Glomerular visceral epithelial cell (primary cell): Measurements from ENCODE around the gene XYLT2.
"Not testable (repeated sequence)": the region's sequence is repeated elsewhere in the genome, so short reads cannot be mapped to it uniquely, and the experiment has no call there.

Experiments used
- DNase-seq: peaks from one replicate; pipeline ENCODE4 v3.0.0-alpha.2; 2016; ENCODE audit errors: extremely low spot score

XYLT2 gene

GRCh38 chr17:50345432-50346312 is at the start of gene XYLT2:
TSS of gene XYLT2 (plus strand) at chr17:50346126. CDS start at chr17:50346141, 15 bp downstream.
- DNase-seq = peak; percentile 91

GRCh38 chr17:50297407-50297865 is 48.5 kb upstream of the XYLT2 start:
- peak; percentile 83 for DNase-seq

GRCh38 chr17:50298018-50298417 is 47.9 kb upstream of the XYLT2 start:
- no peak for DNase-seq

- DNase-seq = no peak
Observed at GRCh38 chr17:50299776-50300175, 46.1 kb upstream of the XYLT2 start.

GRCh38 chr17:50300824-50301223 is 45.1 kb upstream of the XYLT2 start:
- not testable (repeated sequence) for DNase-seq

GRCh38 chr17:50301891-50302584 is 43.9 kb upstream of the XYLT2 start:
- no peak for DNase-seq

GRCh38 chr17:50303051-50303450 is 42.9 kb upstream of the XYLT2 start:
- DNase-seq = no peak

GRCh38 chr17:50303596-50303995 is 42.3 kb upstream of the XYLT2 start:
- no peak for DNase-seq

GRCh38 chr17:50304781-50305404 is 41.0 kb upstream of the XYLT2 start:
- DNase-seq = no peak

GRCh38 chr17:50307654-50308053 is 38.3 kb upstream of the XYLT2 start:
- DNase-seq = no peak

- DNase-seq = no peak
Observed at GRCh38 chr17:50308666-50309065, 37.3 kb upstream of the XYLT2 start.

- DNase-seq = no peak
Observed at GRCh38 chr17:50310455-50311111, 35.3 kb upstream of the XYLT2 start.

GRCh38 chr17:50311112-50311460 is 34.8 kb upstream of the XYLT2 start:
- no peak for DNase-seq

GRCh38 chr17:50311483-50311882 is 34.4 kb upstream of the XYLT2 start:
- no peak for DNase-seq

- DNase-seq = no peak
Observed at GRCh38 chr17:50312308-50312707, 33.6 kb upstream of the XYLT2 start.

- no peak for DNase-seq
Observed at GRCh38 chr17:50314456-50315011, 31.4 kb upstream of the XYLT2 start.

GRCh38 chr17:50316016-50316587 is 29.8 kb upstream of the XYLT2 start:
- peak; percentile 8 for DNase-seq

GRCh38 chr17:50316660-50317059 is 29.3 kb upstream of the XYLT2 start:
- not testable (repeated sequence) for DNase-seq

- no peak for DNase-seq
Observed at GRCh38 chr17:50317121-50317520, 28.8 kb upstream of the XYLT2 start.

- peak; percentile 12 for DNase-seq
Observed at GRCh38 chr17:50318501-50319285, 27.2 kb upstream of the XYLT2 start.
